ENCODE data around the gene NRDC.

GRCh38 chr1:51756290-51756689 is 122.2 kb downstream of the NRDC start:
- TF ChIP-seq ZNF223 (tag by site-specific recombination; IDR thresholded peaks at IDR 0.05) = no peak
- no peak for TF ChIP-seq CTCF (tag by site-specific recombination; IDR thresholded peaks at IDR 0.05)
- no peak for TF ChIP-seq PBX3 (CRISPR knock-in tag; IDR thresholded peaks at IDR 0.05)
- TF ChIP-seq ZNF529 (tag by site-specific recombination; IDR thresholded peaks at IDR 0.05; ENCODE audit: insufficient replicate concordance) = no peak
- no peak for TF ChIP-seq REST (tag by site-specific recombination; IDR thresholded peaks at IDR 0.05)
- no peak for TF ChIP-seq ZNF366 (tag by site-specific recombination; conservative IDR thresholded peaks at IDR 0.05)
